Lung microvascular endothelial cell (primary cell): ENCODE results near the gene PAX5. TPM values are rescaled to one million over a fixed set of nuclear protein-coding genes. Genes with fewer than 3 reads are reported as not detected.

Experiments used
- DNase-seq, 2 donors: peaks; one replicate each; pipeline versions ENCODE4 v3.0.0 to v3.0.0-alpha.2; 2010; ENCODE audit warnings: low read depth in 2 of 2
- total RNA-seq: library from RNA; depleted of rRNA; stranded (reverse); fragments of >200 nt; gene quantifications from 2 replicates; pipeline ENCODE4 v1.2.1, GENCODE V29; 2014

PAX5 gene
- total RNA-seq, 1 donor from 2014 or later: not detected

GRCh38 chr9:36903541-36904435, 130.3 kb downstream of the PAX5 start:
- peak; percentile 50 to 87 for DNase-seq

- no peak for DNase-seq
These were observed 131.1 kb downstream of the PAX5 start for GRCh38 chr9:36902861-36903524.

- no peak for DNase-seq
These were observed 131.9 kb downstream of the PAX5 start for GRCh38 chr9:36902080-36902716.

DNA sequence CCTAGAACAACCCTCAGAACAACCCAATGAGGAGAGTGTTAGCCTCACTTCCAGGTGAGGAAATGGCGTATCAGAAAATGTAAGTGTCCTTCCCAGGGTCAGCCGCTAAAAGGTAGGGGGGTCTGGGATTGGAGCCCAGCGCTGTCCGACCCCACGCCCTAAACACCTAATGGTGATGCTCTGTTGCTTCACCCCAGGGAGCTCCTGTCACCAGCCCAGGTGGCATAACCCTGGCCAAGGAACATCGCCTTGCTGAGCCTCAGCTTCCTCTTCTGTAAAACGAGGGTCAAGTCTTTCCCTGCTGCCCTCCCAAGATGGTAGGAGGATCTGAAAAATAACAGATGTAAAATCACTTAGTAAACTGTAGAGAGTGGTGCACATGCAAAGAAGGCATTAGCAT, 132.5 kb downstream of the PAX5 start:
- DNase-seq: no peak

- no peak for DNase-seq
These were observed 133.2 kb downstream of the PAX5 start for GRCh38 chr9:36900856-36901220.

DNA sequence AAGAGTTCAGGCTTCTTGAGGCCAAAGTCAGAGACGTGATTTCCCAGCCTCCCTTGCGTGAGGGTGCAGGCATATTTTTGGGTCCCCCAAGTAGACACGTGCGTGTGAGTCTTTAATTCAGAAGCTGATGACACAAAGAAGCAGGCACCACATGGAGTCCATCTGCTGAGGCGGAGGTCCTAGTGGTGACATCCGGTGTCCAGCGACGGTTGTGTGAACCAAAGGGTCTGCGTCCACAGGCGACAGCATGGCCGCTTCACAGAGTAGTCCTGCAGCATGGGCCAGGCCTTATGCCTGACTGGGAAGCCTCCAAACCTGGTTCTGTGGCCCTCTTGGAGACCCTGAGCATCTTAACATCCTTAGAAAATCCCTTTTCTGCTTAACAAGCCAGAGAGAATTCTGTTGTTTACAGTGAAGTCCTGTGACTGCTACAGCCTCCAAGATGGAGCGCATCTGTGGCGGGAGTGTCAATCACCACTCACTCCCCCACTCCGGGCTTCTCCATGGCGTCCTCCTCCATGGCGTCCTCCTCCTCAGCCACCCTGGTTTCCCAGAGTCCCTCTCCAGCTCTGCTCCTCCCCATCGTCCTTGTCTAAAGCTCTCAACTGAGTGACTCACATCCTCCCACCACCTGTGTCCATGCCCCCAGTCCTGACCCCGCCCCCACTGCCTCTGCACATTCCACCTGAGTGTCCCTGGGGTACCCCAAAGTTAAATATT, 133.8 kb downstream of the PAX5 start:
- DNase-seq: no peak

DNA sequence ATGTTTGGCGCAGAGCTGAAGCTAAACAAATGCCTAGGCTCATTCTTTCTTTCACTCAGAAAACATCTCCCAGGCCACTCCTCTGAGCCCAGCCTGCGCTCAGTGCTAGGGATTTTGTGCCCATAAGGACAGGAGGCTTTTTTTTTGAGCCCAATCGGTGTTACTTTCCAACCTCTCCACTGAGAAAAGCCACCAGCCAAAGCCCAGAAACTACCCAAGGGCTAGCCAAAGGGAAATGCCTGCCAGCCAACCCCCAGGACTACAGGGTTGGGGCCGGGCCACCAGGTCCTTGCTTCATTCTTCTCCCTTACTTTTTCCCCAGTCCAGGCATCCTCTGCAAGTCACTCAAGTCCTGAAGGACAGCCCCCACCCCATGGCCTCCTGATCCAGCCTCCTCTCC, 134.7 kb downstream of the PAX5 start:
- DNase-seq: no peak

DNA sequence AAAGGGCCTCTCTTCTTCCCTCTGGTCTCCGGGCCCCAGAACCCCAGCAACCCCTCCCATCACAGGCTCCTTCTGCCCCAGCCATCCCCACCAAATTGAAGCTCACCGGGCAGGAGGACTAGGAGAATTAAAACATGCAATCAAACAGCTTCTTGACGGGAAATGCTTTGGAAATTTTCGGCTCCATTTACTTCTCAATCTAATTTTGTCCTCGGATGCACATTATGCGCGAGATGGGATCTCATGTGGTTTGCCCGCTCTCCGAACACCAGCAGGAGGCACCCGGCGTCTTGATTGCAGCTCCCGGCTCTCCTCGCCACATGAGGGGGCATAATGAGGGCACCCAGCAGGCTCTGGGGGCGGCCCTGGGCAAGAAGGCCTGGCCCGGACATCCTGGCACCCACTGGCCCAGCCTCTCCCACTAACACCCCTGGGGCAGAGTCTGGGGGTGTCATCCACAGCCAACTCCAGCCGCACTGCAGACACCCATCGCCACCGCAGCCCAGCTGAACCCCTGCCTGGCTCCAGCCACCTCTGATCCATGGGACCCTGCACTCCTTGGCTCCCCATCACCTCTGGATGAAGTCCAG, 135.5 kb downstream of the PAX5 start:
- DNase-seq: no peak

GRCh38 chr9:36897478-36897877, 136.6 kb downstream of the PAX5 start:
- DNase-seq: no peak

GRCh38 chr9:36897019-36897418, 137.0 kb downstream of the PAX5 start:
- DNase-seq: no peak

GRCh38 chr9:36896296-36896695, 137.8 kb downstream of the PAX5 start:
- no peak for DNase-seq

DNA sequence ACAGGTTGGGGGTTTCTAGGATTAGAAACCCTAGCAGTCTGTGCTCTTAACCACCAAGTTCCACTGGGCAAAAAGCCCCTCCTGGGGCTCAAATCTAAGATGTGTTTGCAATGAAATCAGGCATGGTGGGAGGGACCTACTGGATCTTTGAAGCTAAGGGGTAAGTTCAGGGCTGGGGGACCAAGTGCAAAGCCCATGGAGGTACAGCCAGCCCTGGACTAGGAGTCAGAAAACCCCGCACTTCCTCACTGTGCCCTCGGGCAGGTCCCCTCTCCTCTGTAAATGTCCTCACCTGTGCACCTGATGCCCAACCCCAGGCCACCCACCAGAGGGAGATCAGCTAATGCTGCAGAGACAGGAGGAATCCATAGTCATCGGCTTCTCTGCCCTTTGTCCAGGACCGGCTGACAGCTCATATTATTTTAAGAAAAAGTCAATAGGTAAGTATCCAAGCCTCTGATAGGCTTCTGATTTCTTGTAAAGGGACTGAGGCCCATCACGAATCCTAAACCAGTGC, 138.3 kb downstream of the PAX5 start:
- DNase-seq: no peak

- DNase-seq: no peak
These were observed 139.3 kb downstream of the PAX5 start for GRCh38 chr9:36894695-36895310.

GRCh38 chr9:36893911-36894310, 140.2 kb downstream of the PAX5 start:
- DNase-seq: no peak

- no peak for DNase-seq
These were observed 140.9 kb downstream of the PAX5 start for GRCh38 chr9:36893184-36893583.

DNA sequence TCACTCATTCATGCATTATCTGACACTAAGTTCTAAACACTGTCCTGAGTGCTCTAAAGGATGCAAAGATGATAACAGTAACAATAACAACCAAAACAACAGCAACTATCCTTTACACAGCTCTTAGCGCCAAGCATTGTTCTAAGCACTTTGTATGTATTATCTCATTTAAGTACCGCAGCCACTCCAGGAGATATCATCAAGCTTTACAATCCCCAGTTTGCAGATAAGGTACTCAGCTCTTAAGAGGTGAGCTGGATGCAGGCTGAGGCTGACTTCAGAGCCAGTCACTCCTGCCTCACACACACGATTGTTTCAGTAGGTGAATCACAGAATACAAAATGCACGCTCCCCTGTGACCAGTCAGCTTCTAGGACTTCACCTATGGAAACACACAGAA, 141.8 kb downstream of the PAX5 start:
- DNase-seq: no peak

GRCh38 chr9:36891341-36891811, 142.7 kb downstream of the PAX5 start:
- DNase-seq: no peak

- DNase-seq: no peak
These were observed 144.2 kb downstream of the PAX5 start for GRCh38 chr9:36889844-36890243.

DNA sequence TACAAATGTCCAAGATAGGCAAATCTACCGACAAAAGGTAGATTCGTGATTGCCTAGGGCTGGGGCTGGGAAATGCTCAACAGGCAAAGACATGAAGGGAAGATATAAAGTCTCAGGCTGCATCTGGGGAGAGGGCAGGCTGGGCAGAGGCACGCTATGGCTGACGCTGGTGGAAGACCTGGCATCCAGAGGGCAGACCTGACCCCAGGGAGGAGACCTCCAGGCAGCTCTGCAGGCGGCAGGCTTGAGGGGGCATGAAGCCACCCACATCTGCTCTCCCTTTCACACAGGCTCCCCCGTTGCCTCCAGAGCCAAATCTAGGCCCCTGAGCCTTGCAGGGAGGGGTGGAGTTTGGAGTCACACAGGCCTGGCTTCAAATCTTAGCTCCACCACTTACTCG, 145.5 kb downstream of the PAX5 start:
- DNase-seq: no peak

GRCh38 chr9:36884721-36885120, 149.3 kb downstream of the PAX5 start:
- no peak for DNase-seq

DNA sequence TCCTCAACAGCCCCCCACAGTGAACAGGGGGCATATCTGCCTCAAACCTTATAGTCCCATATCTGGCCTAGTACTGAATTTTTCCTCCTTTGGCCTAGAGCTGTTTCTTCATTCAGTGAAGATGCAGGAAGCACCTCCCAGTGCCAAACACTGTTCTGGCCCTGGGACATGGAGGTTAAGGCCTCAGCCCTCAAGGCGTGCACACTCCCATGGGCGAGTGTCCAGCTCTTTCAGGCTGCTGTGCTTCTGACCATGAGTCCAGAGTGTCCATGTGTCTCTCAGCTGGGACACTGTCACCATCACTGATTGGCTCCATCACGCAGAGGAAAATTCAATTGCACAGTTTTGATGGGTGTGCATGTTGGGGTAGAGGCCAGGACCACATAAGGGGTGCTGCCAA, 151.5 kb downstream of the PAX5 start:
- no peak for DNase-seq
